Measurements from ENCODE around the gene SNU13. TPM values are rescaled to one million over a fixed set of nuclear protein-coding genes. Genes with fewer than 3 reads are reported as not detected.

SNU13 gene
- total RNA-seq, 5 donors from 2014 or later (not counting 1 experiment from before 2014, with no cell fraction given) = 108 to 145 (median 122) TPM

GRCh38 chr22:41656556-41656955, 32.1 kb downstream of the SNU13 start:
- Histone ChIP-seq H3K4me1 (ENCODE audit: control insufficient read depth in 1 of 2, extremely low read depth in 1 of 2, insufficient read depth in 2 of 2, low read length in 2 of 2) (no peaks in the 10 kb centered on the region), H3K36me3 (ENCODE audit: control insufficient read depth in 2 of 2, extremely low read depth in 1 of 2, insufficient read depth in 1 of 2, low read length in 1 of 2) (peaks cover 25 to 97% of the 10 kb centered on the region in 2 donors), H3K27ac (ENCODE audit: low read length) (no peak overlapping the region), H3K27me3 (replicated peaks in 1 of 2; ENCODE audit: control insufficient read depth in 2 of 2, extremely low read depth in 1 of 2, insufficient read depth in 2 of 2, low read length in 1 of 2) (no peaks in the 10 kb centered on the region), H3K9me3 (no peaks in the 10 kb centered on the region), H3K4me3 (ENCODE audit: control insufficient read depth in 1 of 2, extremely low read depth in 1 of 2, low read length in 1 of 2) (no peak overlapping the region)
- no CpG with 5 or more reads among the region's 5 CpGs for WGBS (ENCODE audit: insufficient coverage)
- ChIA-PET POLR2A (interaction anchor here in 1 of 2 donors (0.6 to 0.7 kb wide), 2 partner anchors 14 to 32 kb away, joined by 3 read pairs; no protein-coding TSS in a partner anchor), CTCF (no interaction called here)
- H3K9me3 Mint-ChIP-seq = no peaks in the 10 kb centered on the region
- no peak for ATAC-seq (replicated peaks in 1 of 4)
- no peak for DNase-seq
- H3K27ac Mint-ChIP-seq = no peak overlapping the region
- no peak overlapping the region for H3K4me3 Mint-ChIP-seq
- H3K27me3 Mint-ChIP-seq = no peaks in the 10 kb centered on the region
- H3K36me3 Mint-ChIP-seq = peaks cover 45% of the 10 kb centered on the region
- H3K4me1 Mint-ChIP-seq = no peaks in the 10 kb centered on the region

GRCh38 chr22:41654322-41654721, 34.3 kb downstream of the SNU13 start:
- Histone ChIP-seq H3K9me3 (no peaks in the 10 kb centered on the region), H3K27me3 (replicated peaks in 1 of 2; ENCODE audit: control insufficient read depth in 2 of 2, extremely low read depth in 1 of 2, insufficient read depth in 2 of 2, low read length in 1 of 2) (no peaks in the 10 kb centered on the region), H3K36me3 (ENCODE audit: control insufficient read depth in 2 of 2, extremely low read depth in 1 of 2, insufficient read depth in 1 of 2, low read length in 1 of 2) (peaks cover 18 to 96% of the 10 kb centered on the region in 2 donors), H3K27ac (ENCODE audit: low read length) (no peak overlapping the region), H3K4me1 (ENCODE audit: control insufficient read depth in 1 of 2, extremely low read depth in 1 of 2, insufficient read depth in 2 of 2, low read length in 2 of 2) (no peaks in the 10 kb centered on the region), H3K4me3 (ENCODE audit: control insufficient read depth in 1 of 2, extremely low read depth in 1 of 2, low read length in 1 of 2) (no peak overlapping the region)
- no peaks in the 10 kb centered on the region for H3K9me3 Mint-ChIP-seq
- no peak for ATAC-seq (replicated peaks in 1 of 4)
- no peak overlapping the region for H3K27ac Mint-ChIP-seq
- no peak overlapping the region for H3K4me3 Mint-ChIP-seq
- no CpG with 5 or more reads among the region's 3 CpGs for WGBS (ENCODE audit: insufficient coverage)
- no peaks in the 10 kb centered on the region for H3K27me3 Mint-ChIP-seq
- no peak for DNase-seq
- no peaks in the 10 kb centered on the region for H3K4me1 Mint-ChIP-seq
- ChIA-PET POLR2A (interaction anchor here (0.5 to 1.0 kb wide), 3 partner anchors 24 to 1193 kb away, joined by 3 to 5 read pairs (median 4); no protein-coding TSS in a partner anchor), CTCF (no interaction called here)
- peaks cover 37% of the 10 kb centered on the region for H3K36me3 Mint-ChIP-seq

- DNase-seq (no peak), ATAC-seq (replicated peaks in 1 of 4) (peak in 1 of 4 experiments; percentile 8)
- POLR2A ChIA-PET = interaction anchor here in 1 of 2 donors (0.7 kb wide), 1 partner anchor 183 kb away, joined by 3 read pairs; no protein-coding TSS in a partner anchor
- Mint-ChIP-seq H3K4me3 (no peak overlapping the region), H3K9me3 (no peaks in the 10 kb centered on the region), H3K27me3 (no peaks in the 10 kb centered on the region), H3K27ac (no peak overlapping the region), H3K4me1 (peaks cover 0 to 7% (median 6%) of the 10 kb centered on the region in 3 donors), H3K36me3 (peaks cover 34% of the 10 kb centered on the region)
- H3K4me1 ChIP-seq (ENCODE audit: control insufficient read depth in 1 of 2, extremely low read depth in 1 of 2, insufficient read depth in 2 of 2, low read length in 2 of 2) = no peaks in the 10 kb centered on the region
- H3K27ac ChIP-seq (ENCODE audit: low read length) = no peak overlapping the region
- 98% methylated on average over 8 of the region's 11 CpGs for WGBS (ENCODE audit: insufficient coverage)
- H3K27me3 ChIP-seq (replicated peaks in 1 of 2; ENCODE audit: control insufficient read depth in 2 of 2, extremely low read depth in 1 of 2, insufficient read depth in 2 of 2, low read length in 1 of 2) = no peaks in the 10 kb centered on the region
- peaks cover 9 to 88% of the 10 kb centered on the region in 2 donors for H3K36me3 ChIP-seq (ENCODE audit: control insufficient read depth in 2 of 2, extremely low read depth in 1 of 2, insufficient read depth in 1 of 2, low read length in 1 of 2)
- H3K9me3 ChIP-seq = no peaks in the 10 kb centered on the region
- no peak overlapping the region for H3K4me3 ChIP-seq (ENCODE audit: control insufficient read depth in 1 of 2, extremely low read depth in 1 of 2, low read length in 1 of 2)
- CTCF ChIA-PET = interaction anchor here in 1 of 2 donors (0.6 kb wide), 1 partner anchor 14 kb away, joined by 3 read pairs; no protein-coding TSS in a partner anchor
Observed at GRCh38 chr22:41650821-41651220, 37.8 kb downstream of the SNU13 start.

- ATAC-seq (replicated peaks in 1 of 4) (no peak), DNase-seq (no peak)
- Mint-ChIP-seq H3K9me3 (no peaks in the 10 kb centered on the region), H3K4me3 (no peak overlapping the region), H3K27me3 (no peaks in the 10 kb centered on the region), H3K27ac (peak overlapping the region in 1 of 2 donors; percentile 29), H3K4me1 (peaks cover 0 to 7% (median 6%) of the 10 kb centered on the region in 3 donors), H3K36me3 (peaks cover 31% of the 10 kb centered on the region)
- CTCF ChIA-PET = interaction anchor here in 1 of 2 donors (0.6 kb wide), 1 partner anchor 56 kb away, joined by 3 read pairs; no protein-coding TSS in a partner anchor
- 100% methylated on average over 1 of the region's 1 CpG for WGBS (ENCODE audit: insufficient coverage)
- Histone ChIP-seq H3K9me3 (no peaks in the 10 kb centered on the region), H3K27me3 (replicated peaks in 1 of 2; ENCODE audit: control insufficient read depth in 2 of 2, extremely low read depth in 1 of 2, insufficient read depth in 2 of 2, low read length in 1 of 2) (no peaks in the 10 kb centered on the region), H3K4me3 (ENCODE audit: control insufficient read depth in 1 of 2, extremely low read depth in 1 of 2, low read length in 1 of 2) (no peak overlapping the region), H3K4me1 (ENCODE audit: control insufficient read depth in 1 of 2, extremely low read depth in 1 of 2, insufficient read depth in 2 of 2, low read length in 2 of 2) (no peaks in the 10 kb centered on the region), H3K27ac (ENCODE audit: low read length) (no peak overlapping the region), H3K36me3 (ENCODE audit: control insufficient read depth in 2 of 2, extremely low read depth in 1 of 2, insufficient read depth in 1 of 2, low read length in 1 of 2) (peaks cover 9 to 90% of the 10 kb centered on the region in 2 donors)
- POLR2A ChIA-PET = no interaction called here
Observed at GRCh38 chr22:41650229-41650628, 38.4 kb downstream of the SNU13 start.

DNA sequence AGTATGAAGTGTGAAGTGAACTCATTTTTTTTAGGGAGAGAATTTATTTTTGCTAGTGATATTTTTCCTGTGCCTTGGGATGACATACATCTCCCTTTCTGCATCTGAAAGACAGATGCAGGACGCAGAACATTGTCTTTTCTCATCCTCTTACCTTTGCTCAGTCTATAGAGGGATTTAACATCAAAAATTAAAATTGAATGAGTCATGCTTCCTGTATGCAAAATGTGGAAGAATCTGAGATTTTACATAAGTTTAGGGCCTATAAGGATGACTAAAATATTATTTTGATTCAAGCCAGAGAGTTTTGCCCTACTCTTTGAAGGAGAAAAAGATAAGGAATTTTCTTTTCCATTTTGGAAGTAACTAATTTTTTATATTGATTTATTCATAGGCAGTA, 40.2 kb downstream of the SNU13 start:
- WGBS (ENCODE audit: insufficient coverage) = no CpG with 5 or more reads among the region's 1 CpG
- H3K36me3 ChIP-seq (ENCODE audit: control insufficient read depth in 2 of 2, extremely low read depth in 1 of 2, insufficient read depth in 1 of 2, low read length in 1 of 2) = peaks cover 9 to 81% of the 10 kb centered on the region in 2 donors
- H3K9me3 Mint-ChIP-seq = no peaks in the 10 kb centered on the region
- peak in 2 of 4 experiments; percentile 36 to 52 for ATAC-seq (replicated peaks in 1 of 4)
- no peak overlapping the region for H3K27ac ChIP-seq (ENCODE audit: low read length)
- ChIA-PET CTCF (interaction anchor here in 1 of 2 donors (0.6 to 1.4 kb wide), 2 partner anchors 18 to 49 kb away, joined by 3 to 4 read pairs; no protein-coding TSS in a partner anchor), POLR2A (interaction anchor here in 1 of 2 donors (0.6 kb wide), 1 partner anchor 197 kb away, joined by 3 read pairs; no protein-coding TSS in a partner anchor)
- H3K4me1 Mint-ChIP-seq = peaks cover 0 to 7% (median 6%) of the 10 kb centered on the region in 3 donors
- no peak for DNase-seq
- H3K27ac Mint-ChIP-seq = peak overlapping the region; percentile 19 to 48
- no peaks in the 10 kb centered on the region for H3K4me1 ChIP-seq (ENCODE audit: control insufficient read depth in 1 of 2, extremely low read depth in 1 of 2, insufficient read depth in 2 of 2, low read length in 2 of 2)
- H3K27me3 Mint-ChIP-seq = no peaks in the 10 kb centered on the region
- H3K36me3 Mint-ChIP-seq = peaks cover 22% of the 10 kb centered on the region
- H3K4me3 ChIP-seq (ENCODE audit: control insufficient read depth in 1 of 2, extremely low read depth in 1 of 2, low read length in 1 of 2) = no peak overlapping the region
- H3K9me3 ChIP-seq = no peaks in the 10 kb centered on the region
- H3K4me3 Mint-ChIP-seq = no peak overlapping the region
- H3K27me3 ChIP-seq (replicated peaks in 1 of 2; ENCODE audit: control insufficient read depth in 2 of 2, extremely low read depth in 1 of 2, insufficient read depth in 2 of 2, low read length in 1 of 2) = no peaks in the 10 kb centered on the region

DNA sequence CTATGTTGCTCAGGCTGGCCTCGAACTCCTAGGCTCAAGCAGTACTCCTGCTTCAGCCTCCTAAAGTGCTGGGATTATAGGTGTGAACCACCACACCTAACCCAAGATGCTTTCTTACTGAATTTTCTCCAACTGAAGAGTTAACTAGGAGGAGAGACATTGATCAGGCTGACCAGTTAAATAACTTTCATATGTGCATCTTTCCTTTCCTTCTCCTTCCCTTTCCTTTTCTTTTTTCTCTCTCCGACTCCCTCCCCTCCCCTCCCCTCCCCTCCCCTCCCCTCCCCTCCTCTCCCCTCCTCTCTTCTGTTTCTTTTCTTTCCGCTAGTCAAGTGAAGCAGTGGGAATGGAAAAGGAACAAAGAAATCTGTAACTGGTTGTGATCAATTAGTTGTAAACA, 40.9 kb downstream of the SNU13 start:
- Histone ChIP-seq H3K27me3 (replicated peaks in 1 of 2; ENCODE audit: control insufficient read depth in 2 of 2, extremely low read depth in 1 of 2, insufficient read depth in 2 of 2, low read length in 1 of 2) (no peaks in the 10 kb centered on the region), H3K36me3 (ENCODE audit: control insufficient read depth in 2 of 2, extremely low read depth in 1 of 2, insufficient read depth in 1 of 2, low read length in 1 of 2) (peaks cover 15 to 80% of the 10 kb centered on the region in 2 donors), H3K27ac (ENCODE audit: low read length) (no peak overlapping the region), H3K4me3 (ENCODE audit: control insufficient read depth in 1 of 2, extremely low read depth in 1 of 2, low read length in 1 of 2) (no peak overlapping the region), H3K4me1 (ENCODE audit: control insufficient read depth in 1 of 2, extremely low read depth in 1 of 2, insufficient read depth in 2 of 2, low read length in 2 of 2) (no peaks in the 10 kb centered on the region), H3K9me3 (no peaks in the 10 kb centered on the region)
- POLR2A ChIA-PET = no interaction called here
- ATAC-seq (replicated peaks in 1 of 4) (no peak), DNase-seq (no peak)
- CTCF ChIA-PET = no interaction called here
- no peak overlapping the region for H3K4me3 Mint-ChIP-seq
- no peak overlapping the region for H3K27ac Mint-ChIP-seq
- no CpG with 5 or more reads among the region's 3 CpGs for WGBS (ENCODE audit: insufficient coverage)
- no peaks in the 10 kb centered on the region for H3K9me3 Mint-ChIP-seq
- H3K36me3 Mint-ChIP-seq = peaks cover 22% of the 10 kb centered on the region
- H3K4me1 Mint-ChIP-seq = peaks cover 1 to 7% (median 6%) of the 10 kb centered on the region in 3 donors
- no peaks in the 10 kb centered on the region for H3K27me3 Mint-ChIP-seq

Measured in T-cell (primary cell).